DND-41 (cell line): ENCODE data around the gene CAMK2N2.

Source experiments
- EZH2 ChIP-seq: IDR thresholded peaks from 3 replicates; pipeline ENCODE4 v1.6.1; 2012; ENCODE audit warnings: borderline replicate concordance, low read depth, mild to moderate bottlenecking, moderate library complexity, low read length, inconsistent platforms; ENCODE audit not compliant: severe bottlenecking
- TF ChIP-seq, protein P1 (sequence below): IDR thresholded peaks from 2 replicates; pipeline ENCODE4 v1.5.1; 2012; ENCODE audit warnings: borderline replicate concordance, low read length, moderate library complexity, mild to moderate bottlenecking; ENCODE audit not compliant: poor library complexity, severe bottlenecking; ENCODE audit errors: extremely low read depth

- TF ChIP-seq, protein P1, sequence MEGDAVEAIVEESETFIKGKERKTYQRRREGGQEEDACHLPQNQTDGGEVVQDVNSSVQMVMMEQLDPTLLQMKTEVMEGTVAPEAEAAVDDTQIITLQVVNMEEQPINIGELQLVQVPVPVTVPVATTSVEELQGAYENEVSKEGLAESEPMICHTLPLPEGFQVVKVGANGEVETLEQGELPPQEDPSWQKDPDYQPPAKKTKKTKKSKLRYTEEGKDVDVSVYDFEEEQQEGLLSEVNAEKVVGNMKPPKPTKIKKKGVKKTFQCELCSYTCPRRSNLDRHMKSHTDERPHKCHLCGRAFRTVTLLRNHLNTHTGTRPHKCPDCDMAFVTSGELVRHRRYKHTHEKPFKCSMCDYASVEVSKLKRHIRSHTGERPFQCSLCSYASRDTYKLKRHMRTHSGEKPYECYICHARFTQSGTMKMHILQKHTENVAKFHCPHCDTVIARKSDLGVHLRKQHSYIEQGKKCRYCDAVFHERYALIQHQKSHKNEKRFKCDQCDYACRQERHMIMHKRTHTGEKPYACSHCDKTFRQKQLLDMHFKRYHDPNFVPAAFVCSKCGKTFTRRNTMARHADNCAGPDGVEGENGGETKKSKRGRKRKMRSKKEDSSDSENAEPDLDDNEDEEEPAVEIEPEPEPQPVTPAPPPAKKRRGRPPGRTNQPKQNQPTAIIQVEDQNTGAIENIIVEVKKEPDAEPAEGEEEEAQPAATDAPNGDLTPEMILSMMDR = no peak
- TF ChIP-seq EZH2 = no peak
Observed at GRCh38 chr3:184299488-184300377, 38.4 kb upstream of the CAMK2N2 start.
